ENCODE results near the gene SRPX2.
A peak's percentile ranks its signal among the peaks of the same experiment; 100 is the strongest.

The SRPX2 gene

DNA sequence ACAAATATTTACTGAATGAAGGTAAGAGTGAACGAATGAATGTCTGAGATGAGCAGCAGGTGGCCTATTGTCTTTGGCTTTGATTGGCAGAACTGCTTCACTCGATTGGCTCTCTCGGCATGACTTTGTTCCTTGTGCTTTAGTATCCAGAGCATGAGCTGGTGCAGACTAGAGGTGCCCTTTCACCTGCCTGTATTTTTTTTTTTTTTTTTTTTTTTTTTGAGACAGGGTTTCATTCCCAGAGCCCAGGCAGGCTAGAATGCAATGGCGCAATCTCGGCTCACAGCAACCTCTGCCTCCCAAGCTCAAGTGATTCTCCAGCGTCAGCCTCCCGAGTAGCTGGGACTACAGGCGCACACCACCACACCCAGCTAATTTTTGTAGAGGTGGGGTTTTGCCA, 38.9 kb downstream of the SRPX2 start:
- TF ChIP-seq, protein P1, sequence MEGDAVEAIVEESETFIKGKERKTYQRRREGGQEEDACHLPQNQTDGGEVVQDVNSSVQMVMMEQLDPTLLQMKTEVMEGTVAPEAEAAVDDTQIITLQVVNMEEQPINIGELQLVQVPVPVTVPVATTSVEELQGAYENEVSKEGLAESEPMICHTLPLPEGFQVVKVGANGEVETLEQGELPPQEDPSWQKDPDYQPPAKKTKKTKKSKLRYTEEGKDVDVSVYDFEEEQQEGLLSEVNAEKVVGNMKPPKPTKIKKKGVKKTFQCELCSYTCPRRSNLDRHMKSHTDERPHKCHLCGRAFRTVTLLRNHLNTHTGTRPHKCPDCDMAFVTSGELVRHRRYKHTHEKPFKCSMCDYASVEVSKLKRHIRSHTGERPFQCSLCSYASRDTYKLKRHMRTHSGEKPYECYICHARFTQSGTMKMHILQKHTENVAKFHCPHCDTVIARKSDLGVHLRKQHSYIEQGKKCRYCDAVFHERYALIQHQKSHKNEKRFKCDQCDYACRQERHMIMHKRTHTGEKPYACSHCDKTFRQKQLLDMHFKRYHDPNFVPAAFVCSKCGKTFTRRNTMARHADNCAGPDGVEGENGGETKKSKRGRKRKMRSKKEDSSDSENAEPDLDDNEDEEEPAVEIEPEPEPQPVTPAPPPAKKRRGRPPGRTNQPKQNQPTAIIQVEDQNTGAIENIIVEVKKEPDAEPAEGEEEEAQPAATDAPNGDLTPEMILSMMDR (IDR thresholded peaks at IDR 0.05; ENCODE audit: extremely low read depth, missing control alignments) = no peak
- DNase-seq (ENCODE audit: low spot score) = no peak

DNA sequence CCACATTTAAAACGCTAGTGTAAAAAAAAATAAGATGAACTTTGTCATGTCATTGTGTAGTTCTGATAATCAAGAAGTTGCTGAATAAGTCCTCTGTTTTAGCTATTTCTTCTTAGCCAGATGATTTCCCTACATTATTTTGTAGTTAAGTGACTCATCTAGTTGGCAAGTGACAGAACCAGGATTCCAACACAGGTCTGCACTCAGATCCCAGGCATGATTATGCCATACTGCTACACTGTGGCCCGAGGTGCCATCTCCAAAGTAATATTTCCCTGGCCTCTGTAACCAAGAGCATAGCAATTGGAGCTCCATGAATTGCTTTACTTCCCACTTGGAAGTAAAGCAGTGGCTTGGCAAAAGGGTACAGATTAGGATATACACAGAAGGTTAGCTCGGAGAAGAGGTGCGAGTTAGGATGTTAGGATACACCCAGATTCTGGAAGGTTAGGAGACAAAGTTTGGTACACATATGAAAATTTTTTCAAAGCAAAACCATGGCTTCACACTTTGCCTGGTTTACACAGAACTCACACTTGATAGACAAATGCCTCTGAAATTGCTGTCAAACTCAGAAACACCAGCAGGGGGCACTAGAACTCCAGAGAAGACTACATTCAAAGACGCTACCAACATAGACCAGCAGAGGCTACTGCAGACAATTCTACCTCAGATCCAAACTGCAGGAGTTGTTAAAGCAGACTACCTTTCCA, 41.4 kb downstream of the SRPX2 start:
- DNase-seq (ENCODE audit: low spot score) = peak; percentile 45
- TF ChIP-seq, protein P1 (IDR thresholded peaks at IDR 0.05; ENCODE audit: extremely low read depth, missing control alignments) = peak; percentile 37

DNA sequence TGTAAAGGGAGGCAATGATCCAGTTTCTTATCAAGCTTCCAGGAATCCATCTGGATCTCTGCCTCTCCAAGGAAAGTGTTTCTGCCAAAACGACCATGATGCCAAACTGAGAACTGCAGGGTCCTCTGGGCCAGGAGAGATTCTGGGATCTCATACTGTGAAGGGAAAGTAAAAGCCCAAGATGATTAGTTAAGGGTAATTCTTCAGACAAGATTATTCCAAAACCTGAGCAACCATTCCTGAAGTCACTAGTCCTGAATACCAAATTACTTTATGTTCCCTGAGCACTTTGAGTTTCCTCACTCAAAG, 42.0 kb downstream of the SRPX2 start:
- TF ChIP-seq, protein P1 (IDR thresholded peaks at IDR 0.05; ENCODE audit: extremely low read depth, missing control alignments) = no peak
- no peak for DNase-seq (ENCODE audit: low spot score)

DNA sequence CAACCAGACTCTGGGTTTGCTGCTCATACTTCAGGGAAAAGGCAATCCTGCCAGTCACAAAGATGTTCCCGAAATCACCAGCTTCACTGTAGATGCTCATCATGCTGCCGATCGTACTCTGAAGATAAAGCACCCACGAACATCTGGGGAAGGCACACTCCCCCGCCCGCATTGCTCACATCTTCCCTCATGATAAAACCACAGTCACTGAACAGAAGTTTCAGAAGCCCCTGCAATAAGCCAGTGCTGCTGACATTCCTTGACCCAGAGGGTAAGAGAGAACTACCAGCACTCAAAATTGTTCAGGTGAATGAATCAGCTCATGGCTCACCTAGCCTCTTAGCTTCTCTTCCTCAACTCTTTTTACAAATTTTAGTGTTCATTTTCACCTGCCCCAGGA, 43.1 kb downstream of the SRPX2 start:
- TF ChIP-seq, protein P1 (IDR thresholded peaks at IDR 0.05; ENCODE audit: extremely low read depth, missing control alignments) = no peak
- no peak for DNase-seq (ENCODE audit: low spot score)

DNA sequence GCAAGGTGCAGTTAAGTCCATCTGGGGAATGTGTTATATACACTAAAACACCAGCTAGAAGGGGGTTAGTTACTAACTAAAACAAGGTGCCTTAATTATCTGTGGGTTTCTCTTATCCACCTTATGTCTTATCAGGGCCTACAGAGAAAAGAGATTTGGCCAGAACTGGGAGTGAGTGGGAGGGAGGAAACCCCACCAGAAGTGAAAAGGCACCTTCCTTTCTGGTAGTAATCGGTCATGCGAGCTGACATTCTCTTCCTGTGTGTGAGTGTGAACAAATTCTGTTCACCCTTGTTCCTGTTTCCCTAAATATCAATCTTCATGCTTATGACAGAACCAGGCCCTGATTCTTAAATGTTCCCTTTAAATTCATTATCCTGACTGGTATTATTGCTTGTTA, 43.5 kb downstream of the SRPX2 start:
- TF ChIP-seq, protein P1 (IDR thresholded peaks at IDR 0.05; ENCODE audit: extremely low read depth, missing control alignments) = no peak
- peak; percentile 8 for DNase-seq (ENCODE audit: low spot score)

DNA sequence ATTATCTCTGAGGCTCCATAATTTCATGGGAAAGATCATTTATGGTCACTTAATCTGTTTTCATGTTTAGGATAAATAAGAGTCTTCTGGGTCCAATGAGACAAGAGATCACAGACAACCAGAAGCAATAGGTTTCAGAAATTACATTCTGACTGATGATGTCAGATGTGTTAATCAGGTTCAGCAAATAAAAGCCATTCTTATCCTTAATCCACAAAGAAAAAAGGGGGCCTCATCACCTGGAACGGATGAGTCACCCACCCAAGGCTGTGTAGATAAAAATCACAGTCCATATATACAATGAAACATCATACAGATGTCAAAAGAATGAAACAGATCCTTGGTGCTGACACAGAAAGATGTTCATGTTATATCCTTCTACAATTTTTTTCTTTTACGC, 51.3 kb downstream of the SRPX2 start:
- TF ChIP-seq, protein P1 (IDR thresholded peaks at IDR 0.05; ENCODE audit: extremely low read depth, missing control alignments) = no peak
- no peak for DNase-seq (ENCODE audit: low spot score)

DNA sequence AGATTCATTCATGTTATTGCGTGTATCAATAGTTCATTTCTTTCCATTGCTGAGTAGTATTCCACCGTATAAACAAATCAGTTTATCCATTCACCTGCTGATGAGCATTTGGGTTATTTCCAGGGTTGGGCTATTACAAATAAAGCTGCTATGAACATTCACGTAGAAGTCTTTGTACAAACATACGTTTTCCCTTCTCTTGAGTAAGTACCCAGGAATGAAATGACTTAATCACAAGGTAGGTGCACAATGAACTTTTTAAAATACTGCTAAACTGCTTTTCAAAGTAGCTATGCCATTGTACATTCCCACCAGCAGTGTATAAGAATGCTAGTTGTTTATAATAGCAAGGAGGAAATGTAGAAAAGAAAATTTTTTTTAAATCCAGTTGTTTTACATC, 52.0 kb downstream of the SRPX2 start:
- DNase-seq (ENCODE audit: low spot score) = no peak
- TF ChIP-seq, protein P1 (IDR thresholded peaks at IDR 0.05; ENCODE audit: extremely low read depth, missing control alignments) = no peak

Data from GM20000 (cell line).